SU-DHL-6 (cell line): ENCODE measurements around the gene PCYOX1L.

Experiments used
- H2AFZ ChIP-seq: fragments of 200-600 bp; sonication (generic); 2 replicates; pipeline ENCODE4 v1.6.1; 2014; ENCODE audit warnings: low read depth, mild to moderate bottlenecking, moderate library complexity, mixed read lengths, antibody characterized with exemption, low read length; ENCODE audit not compliant: severe bottlenecking
- H3F3A ChIP-seq: fragments of 200-600 bp; shearing (Covaris generic); 2 replicates; pipeline ENCODE4 v1.6.0; 2016; ENCODE audit warnings: antibody characterized with exemption, mild to moderate bottlenecking; ENCODE audit not compliant: insufficient read depth
- H3K27ac ChIP-seq: fragments of 200-600 bp; sonication (generic); 2 replicates; pipeline ENCODE4 v1.5.1; 2016; ENCODE audit warnings: low read depth, mild to moderate bottlenecking, low read length, moderate library complexity, mixed read lengths
- H3K27me3 ChIP-seq: fragments of 200-600 bp; sonication (generic), shearing (Covaris generic); 2 replicates; pipeline ENCODE4 v1.6.0; 2014; ENCODE audit warnings: mild to moderate bottlenecking, low read length
- H3K36me3 ChIP-seq: fragments of 200-600 bp; sonication (generic); 2 replicates; pipeline ENCODE4 v1.6.1; 2014; ENCODE audit warnings: mild to moderate bottlenecking, low read length, mixed read lengths
- H3K4me2 ChIP-seq: fragments of 300-600, 200-600 bp; shearing (Covaris generic), sonication (generic); 2 replicates; pipeline ENCODE4 v1.6.0; 2014; ENCODE audit warnings: low read length, low read depth, mild to moderate bottlenecking; ENCODE audit not compliant: poor library complexity, severe bottlenecking
- H3K4me3 ChIP-seq: fragments of 200-600 bp; sonication (generic); 2 replicates; pipeline ENCODE4 v1.5.1; 2014; ENCODE audit warnings: antibody characterized with exemption, low read length, mild to moderate bottlenecking, mixed read lengths; ENCODE audit not compliant: insufficient read depth, poor library complexity, severe bottlenecking
- H3K79me2 ChIP-seq: fragments of 200-600 bp; sonication (generic); 2 replicates; pipeline ENCODE4 v1.6.1; 2014; ENCODE audit warnings: mild to moderate bottlenecking, low read length, moderate library complexity; ENCODE audit not compliant: insufficient read depth
- H3K9ac ChIP-seq: fragments of 200-600 bp; sonication (generic); 2 replicates; pipeline ENCODE4 v1.7.0; 2014; ENCODE audit warnings: mild to moderate bottlenecking, low read length
- H3K9me2 ChIP-seq: fragments of 200-600 bp; sonication (generic); replicated peaks from 2 replicates; pipeline ENCODE4 v1.6.1; 2014; ENCODE audit warnings: low read length; ENCODE audit not compliant: insufficient read depth
- H3K9me3 ChIP-seq: fragments of 200-600 bp; sonication (generic); 2 replicates; pipeline ENCODE4 v1.6.1; 2014; ENCODE audit warnings: low read length, mixed read lengths; ENCODE audit not compliant: insufficient read depth
- H4K20me1 ChIP-seq: fragments of 200-600 bp; sonication (generic); 2 replicates; pipeline ENCODE4 v1.6.1; 2014; ENCODE audit warnings: low read depth, mild to moderate bottlenecking, antibody characterized with exemption, low read length, moderate library complexity, mixed read lengths
- EZH2phosphoT487 ChIP-seq: fragments of 200-600 bp; sonication (generic), shearing (Covaris generic); conservative IDR thresholded peaks from 2 replicates; pipeline ENCODE4 v1.6.1; 2018; ENCODE audit warnings: mild to moderate bottlenecking, antibody characterized with exemption, low read length, moderate library complexity, mixed read lengths
- TF ChIP-seq, protein P1 (sequence below): fragments of 200-600 bp; sonication (generic); IDR thresholded peaks from one replicate; pipeline ENCODE4 v1.5.1; 2017; ENCODE audit warnings: antibody characterized with exemption, mild to moderate bottlenecking, low read length, moderate library complexity; ENCODE audit not compliant: insufficient read depth, poor library complexity, severe bottlenecking

Gene PCYOX1L

GRCh38 chr5:149399775-149400174 lies 41.9 kb downstream of the PCYOX1L start:
- Histone ChIP-seq H3K79me2 (no peaks in the 10 kb centered on the region), H2AFZ (no peak overlapping the region), H3K4me3 (no peak overlapping the region), H3K9ac (no peak overlapping the region), H3K9me3 (no peaks in the 10 kb centered on the region), H4K20me1 (no peaks in the 10 kb centered on the region), H3K36me3 (no peaks in the 10 kb centered on the region), H3K4me2 (no peak overlapping the region), H3F3A (no peaks in the 10 kb centered on the region), H3K27me3 (no peaks in the 10 kb centered on the region), H3K27ac (no peak overlapping the region), H3K9me2 (no peaks in the 10 kb centered on the region)
- no peak for TF ChIP-seq EZH2phosphoT487
- TF ChIP-seq, protein P1, sequence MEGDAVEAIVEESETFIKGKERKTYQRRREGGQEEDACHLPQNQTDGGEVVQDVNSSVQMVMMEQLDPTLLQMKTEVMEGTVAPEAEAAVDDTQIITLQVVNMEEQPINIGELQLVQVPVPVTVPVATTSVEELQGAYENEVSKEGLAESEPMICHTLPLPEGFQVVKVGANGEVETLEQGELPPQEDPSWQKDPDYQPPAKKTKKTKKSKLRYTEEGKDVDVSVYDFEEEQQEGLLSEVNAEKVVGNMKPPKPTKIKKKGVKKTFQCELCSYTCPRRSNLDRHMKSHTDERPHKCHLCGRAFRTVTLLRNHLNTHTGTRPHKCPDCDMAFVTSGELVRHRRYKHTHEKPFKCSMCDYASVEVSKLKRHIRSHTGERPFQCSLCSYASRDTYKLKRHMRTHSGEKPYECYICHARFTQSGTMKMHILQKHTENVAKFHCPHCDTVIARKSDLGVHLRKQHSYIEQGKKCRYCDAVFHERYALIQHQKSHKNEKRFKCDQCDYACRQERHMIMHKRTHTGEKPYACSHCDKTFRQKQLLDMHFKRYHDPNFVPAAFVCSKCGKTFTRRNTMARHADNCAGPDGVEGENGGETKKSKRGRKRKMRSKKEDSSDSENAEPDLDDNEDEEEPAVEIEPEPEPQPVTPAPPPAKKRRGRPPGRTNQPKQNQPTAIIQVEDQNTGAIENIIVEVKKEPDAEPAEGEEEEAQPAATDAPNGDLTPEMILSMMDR, result no peak

DNA sequence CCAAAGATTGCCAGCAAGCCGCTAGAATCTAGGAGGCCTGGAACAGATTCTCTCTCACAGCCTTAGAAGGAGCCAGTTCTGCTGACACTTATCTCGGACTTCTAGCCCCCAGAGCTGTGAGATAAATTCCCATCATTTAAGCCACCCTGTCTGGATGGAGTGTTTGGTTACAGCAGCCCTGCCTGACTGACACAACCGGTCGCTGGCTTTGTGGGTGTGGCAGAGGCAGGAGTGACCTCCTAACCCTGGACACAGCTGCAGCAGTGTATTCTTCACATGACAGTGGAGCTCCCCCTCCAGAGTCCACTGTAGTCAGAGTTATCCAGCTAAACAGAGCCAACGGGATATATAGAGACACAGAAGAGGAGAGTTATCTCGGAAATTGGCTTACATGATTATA lies 42.5 kb downstream of the PCYOX1L start:
- Histone ChIP-seq H2AFZ (no peak overlapping the region), H4K20me1 (no peaks in the 10 kb centered on the region), H3K36me3 (no peaks in the 10 kb centered on the region), H3K4me3 (no peak overlapping the region), H3K27me3 (no peaks in the 10 kb centered on the region), H3K9ac (no peak overlapping the region), H3K4me2 (no peak overlapping the region), H3K79me2 (no peaks in the 10 kb centered on the region), H3K9me3 (no peaks in the 10 kb centered on the region), H3K27ac (no peak overlapping the region), H3F3A (no peaks in the 10 kb centered on the region), H3K9me2 (no peaks in the 10 kb centered on the region)
- no peak for TF ChIP-seq EZH2phosphoT487
- TF ChIP-seq, protein P1, result no peak

- H3F3A ChIP-seq, result no peaks in the 10 kb centered on the region
- H3K4me2 ChIP-seq, result no peak overlapping the region
- no peaks in the 10 kb centered on the region for H4K20me1 ChIP-seq
- no peak for TF ChIP-seq EZH2phosphoT487
- H3K4me3 ChIP-seq, result no peak overlapping the region
- H3K27me3 ChIP-seq, result no peaks in the 10 kb centered on the region
- H3K9me3 ChIP-seq, result no peaks in the 10 kb centered on the region
- H2AFZ ChIP-seq, result no peak overlapping the region
- H3K36me3 ChIP-seq, result no peaks in the 10 kb centered on the region
- H3K9me2 ChIP-seq, result no peaks in the 10 kb centered on the region
- H3K79me2 ChIP-seq, result no peaks in the 10 kb centered on the region
- H3K9ac ChIP-seq, result no peak overlapping the region
- H3K27ac ChIP-seq, result no peak overlapping the region
Observed at GRCh38 chr5:149401051-149401450, 43.2 kb downstream of the PCYOX1L start.

GRCh38 chr5:149402291-149402690 lies 44.4 kb downstream of the PCYOX1L start:
- Histone ChIP-seq H3K9me2 (no peaks in the 10 kb centered on the region), H3K4me3 (no peak overlapping the region), H3K36me3 (no peaks in the 10 kb centered on the region), H3F3A (no peaks in the 10 kb centered on the region), H3K9me3 (no peaks in the 10 kb centered on the region), H3K9ac (no peak overlapping the region), H2AFZ (no peak overlapping the region), H3K4me2 (no peak overlapping the region), H3K27me3 (no peaks in the 10 kb centered on the region), H4K20me1 (no peaks in the 10 kb centered on the region), H3K79me2 (no peaks in the 10 kb centered on the region), H3K27ac (no peak overlapping the region)
- TF ChIP-seq, protein P1, result no peak
- TF ChIP-seq EZH2phosphoT487, result no peak
